ENCODE data around the gene SPATA17. TPM values are rescaled to one million over a fixed set of nuclear protein-coding genes. Genes with fewer than 3 reads are reported as not detected.

The SPATA17 gene
- total and polyA plus RNA-seq, 9 donors: 0.16 to 8.5 (median 0.75) TPM

GRCh38 chr1:217627431-217627830, 3.7 kb upstream of the SPATA17 start:
- intact Hi-C loops (cut with DNase I): no loop called here
- no peak for DNase-seq
- H3K36me3 ChIP-seq: no peaks in the 10 kb centered on the region
- H3K27me3 ChIP-seq: no peaks in the 10 kb centered on the region
- TF ChIP-seq, protein P1, sequence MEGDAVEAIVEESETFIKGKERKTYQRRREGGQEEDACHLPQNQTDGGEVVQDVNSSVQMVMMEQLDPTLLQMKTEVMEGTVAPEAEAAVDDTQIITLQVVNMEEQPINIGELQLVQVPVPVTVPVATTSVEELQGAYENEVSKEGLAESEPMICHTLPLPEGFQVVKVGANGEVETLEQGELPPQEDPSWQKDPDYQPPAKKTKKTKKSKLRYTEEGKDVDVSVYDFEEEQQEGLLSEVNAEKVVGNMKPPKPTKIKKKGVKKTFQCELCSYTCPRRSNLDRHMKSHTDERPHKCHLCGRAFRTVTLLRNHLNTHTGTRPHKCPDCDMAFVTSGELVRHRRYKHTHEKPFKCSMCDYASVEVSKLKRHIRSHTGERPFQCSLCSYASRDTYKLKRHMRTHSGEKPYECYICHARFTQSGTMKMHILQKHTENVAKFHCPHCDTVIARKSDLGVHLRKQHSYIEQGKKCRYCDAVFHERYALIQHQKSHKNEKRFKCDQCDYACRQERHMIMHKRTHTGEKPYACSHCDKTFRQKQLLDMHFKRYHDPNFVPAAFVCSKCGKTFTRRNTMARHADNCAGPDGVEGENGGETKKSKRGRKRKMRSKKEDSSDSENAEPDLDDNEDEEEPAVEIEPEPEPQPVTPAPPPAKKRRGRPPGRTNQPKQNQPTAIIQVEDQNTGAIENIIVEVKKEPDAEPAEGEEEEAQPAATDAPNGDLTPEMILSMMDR (IDR thresholded peaks at IDR 0.05): no peak
- no peak for TF ChIP-seq EP300 (IDR thresholded peaks at IDR 0.05)
- TF ChIP-seq POLR2A (IDR thresholded peaks at IDR 0.05): no peak
- no peak overlapping the region for H3K4me3 ChIP-seq
- H3K27ac ChIP-seq: no peak overlapping the region
- 62 to 66% (median 64%) methylated on average over 3 of the region's 3 CpGs for WGBS, 3 donors
- no peaks in the 10 kb centered on the region for H3K4me1 ChIP-seq (ENCODE audit: insufficient read depth)
- H3K9me3 ChIP-seq: no peaks in the 10 kb centered on the region

GRCh38 chr1:217642455-217642854, 11.3 kb downstream of the SPATA17 start:
- H3K4me1 ChIP-seq (ENCODE audit: insufficient read depth): no peaks in the 10 kb centered on the region
- H3K27me3 ChIP-seq: no peaks in the 10 kb centered on the region
- no peak for TF ChIP-seq POLR2A (IDR thresholded peaks at IDR 0.05)
- TF ChIP-seq, protein P1 (IDR thresholded peaks at IDR 0.05): no peak
- TF ChIP-seq EP300 (IDR thresholded peaks at IDR 0.05): no peak
- H3K27ac ChIP-seq: no peak overlapping the region
- H3K4me3 ChIP-seq: no peak overlapping the region
- H3K36me3 ChIP-seq: no peaks in the 10 kb centered on the region
- WGBS, 3 donors: 65 to 70% (median 66%) methylated on average over 6 of the region's 6 CpGs
- DNase-seq: no peak
- intact Hi-C loops (cut with DNase I): loop anchor here in 1 of 4 donors (10.0 kb wide), 1 partner anchor 328 kb away; no protein-coding TSS in a partner anchor
- no peaks in the 10 kb centered on the region for H3K9me3 ChIP-seq

- no peak for DNase-seq
- intact Hi-C loops (cut with DNase I): loop anchor here in 1 of 4 donors (10.0 kb wide), 1 partner anchor 333 kb away; no protein-coding TSS in a partner anchor
- Histone ChIP-seq H3K27ac (no peak overlapping the region), H3K4me3 (no peak overlapping the region), H3K36me3 (no peaks in the 10 kb centered on the region), H3K4me1 (ENCODE audit: insufficient read depth) (no peaks in the 10 kb centered on the region), H3K27me3 (no peaks in the 10 kb centered on the region), H3K9me3 (no peaks in the 10 kb centered on the region)
- WGBS, 3 donors: 90% methylated on average over 13 of the region's 13 CpGs
- TF ChIP-seq EP300 (IDR thresholded peaks at IDR 0.05): no peak
- TF ChIP-seq, protein P1 (IDR thresholded peaks at IDR 0.05): no peak
- no peak for TF ChIP-seq POLR2A (IDR thresholded peaks at IDR 0.05)
These were observed 16.6 kb downstream of the SPATA17 start for GRCh38 chr1:217647791-217648190.

- DNase-seq: no peak
- Histone ChIP-seq H3K9me3 (no peaks in the 10 kb centered on the region), H3K36me3 (no peaks in the 10 kb centered on the region), H3K4me3 (no peak overlapping the region), H3K4me1 (ENCODE audit: insufficient read depth) (no peaks in the 10 kb centered on the region), H3K27me3 (no peaks in the 10 kb centered on the region), H3K27ac (no peak overlapping the region)
- WGBS, 3 donors: 83 to 90% (median 90%) methylated on average over 4 of the region's 4 CpGs
- intact Hi-C loops (cut with DNase I): no loop called here
- TF ChIP-seq POLR2A (IDR thresholded peaks at IDR 0.05) (no peak), EP300 (IDR thresholded peaks at IDR 0.05) (no peak)
- TF ChIP-seq, protein P1 (IDR thresholded peaks at IDR 0.05): no peak
These were observed 19.5 kb downstream of the SPATA17 start for GRCh38 chr1:217650674-217651073.
